Activated CD8-positive, alpha-beta T cell treated with anti-CD3 and anti-CD28 coated beads for 36 hours (primary cell): Measurements from ENCODE around the gene C6orf132. TPM values are rescaled to one million over a fixed set of nuclear protein-coding genes. Genes with fewer than 3 reads are reported as not detected.

Source experiments
- ATAC-seq: fragments of 200-7000 bp; cut with Tn5 transposase; one replicate; pipeline ENCODE4 v1.10.0; 2021; ENCODE audit warnings: mild to moderate bottlenecking, moderate library complexity
- CTCF ChIA-PET: fragments of 350-600 bp; sonication (Branson Sonifier 250); formaldehyde crosslinking; loops from one replicate; lab custom pipeline; 2021; ENCODE audit warnings: antibody characterized with exemption; lab: Charles Lee
- POLR2A ChIA-PET: fragments of 350-600 bp; sonication (Branson Sonifier 250); formaldehyde crosslinking; loops from one replicate; lab custom pipeline; 2021; ENCODE audit warnings: antibody characterized with exemption; lab: Charles Lee
- DNase-seq: peaks from one replicate; pipeline ENCODE4 v3.0.0-alpha.2; 2020
- H3K27ac Mint-ChIP-seq: one replicate; pipeline ENCODE4 v1.8.0; 2021; ENCODE audit warnings: mild to moderate bottlenecking, mixed read lengths
- H3K27me3 Mint-ChIP-seq: one replicate; pipeline ENCODE4 v1.8.0; 2021; ENCODE audit warnings: mixed read lengths
- H3K36me3 Mint-ChIP-seq: one replicate; pipeline ENCODE4 v1.8.0; 2021; ENCODE audit warnings: low read depth, mixed read lengths
- H3K4me1 Mint-ChIP-seq: one replicate; pipeline ENCODE4 v1.8.0; 2021; ENCODE audit warnings: low read depth, mixed read lengths
- H3K4me3 Mint-ChIP-seq: one replicate; pipeline ENCODE4 v1.8.0; 2021; ENCODE audit warnings: mild to moderate bottlenecking, moderate library complexity, mixed read lengths
- H3K9me3 Mint-ChIP-seq: one replicate; pipeline ENCODE4 v1.8.0; 2021; ENCODE audit warnings: mixed read lengths
- CTCF ChIP-seq: fragments of 200-600 bp; IDR thresholded peaks from one replicate; pipeline ENCODE4 v1.8.0; 2022; ENCODE audit warnings: antibody characterized with exemption, mild to moderate bottlenecking
- intact Hi-C: fragments of 100-400 bp; cut with micrococcal nuclease; formaldehyde crosslinking; loops from one replicate; pipeline ENCODE4 v1.10.0; 2022
- total RNA-seq, 2 experiments: library from RNA; stranded (reverse); gene quantifications; one replicate each; pipeline ENCODE4 v1.2.3, GENCODE V29; 2021

The C6orf132 gene
- total RNA-seq, 2 experiments from 2014 or later = 0.13 to 0.18 TPM

- Mint-ChIP-seq H3K27ac (no peak overlapping the region), H3K4me3 (no peak overlapping the region), H3K9me3 (no peaks in the 10 kb centered on the region), H3K27me3 (no peaks in the 10 kb centered on the region), H3K4me1 (peaks cover 19% of the 10 kb centered on the region), H3K36me3 (no peaks in the 10 kb centered on the region)
- ATAC-seq (no peak), DNase-seq (no peak)
- POLR2A ChIA-PET = interaction anchor here (0.8 to 1.4 kb wide), 2 partner anchors 9 to 308 kb away, joined by 3 to 4 read pairs; partner anchors contain the start of gene TOMM6
- CTCF ChIA-PET = interaction anchor here (1.1 to 3.6 kb wide), 4 partner anchors 8 to 311 kb away, joined by 3 to 20 read pairs (median 10); no protein-coding TSS in a partner anchor
- TF ChIP-seq CTCF = no peak
- intact Hi-C loops = no loop called here
Observed at GRCh38 chr6:42095776-42096541, 46.5 kb downstream of the C6orf132 start.

GRCh38 chr6:42095094-42095493, 47.3 kb downstream of the C6orf132 start:
- ATAC-seq (no peak), DNase-seq (no peak)
- TF ChIP-seq CTCF = no peak
- H3K9me3 Mint-ChIP-seq = no peaks in the 10 kb centered on the region
- ChIA-PET CTCF (interaction anchor here (0.6 to 3.6 kb wide), 4 partner anchors 9 to 525 kb away, joined by 4 to 20 read pairs (median 10); no protein-coding TSS in a partner anchor), POLR2A (interaction anchor here (1.4 kb wide), 1 partner anchor 10 kb away, joined by 3 read pairs; no protein-coding TSS in a partner anchor)
- no peaks in the 10 kb centered on the region for H3K27me3 Mint-ChIP-seq
- peaks cover 12% of the 10 kb centered on the region for H3K4me1 Mint-ChIP-seq
- no peak overlapping the region for H3K27ac Mint-ChIP-seq
- intact Hi-C loops = no loop called here
- no peaks in the 10 kb centered on the region for H3K36me3 Mint-ChIP-seq
- H3K4me3 Mint-ChIP-seq = no peak overlapping the region

GRCh38 chr6:42093582-42094329, 48.7 kb downstream of the C6orf132 start:
- Mint-ChIP-seq H3K4me3 (no peak overlapping the region), H3K27me3 (no peaks in the 10 kb centered on the region), H3K9me3 (no peaks in the 10 kb centered on the region), H3K36me3 (no peaks in the 10 kb centered on the region), H3K4me1 (peaks cover 6% of the 10 kb centered on the region), H3K27ac (no peak overlapping the region)
- ChIA-PET POLR2A (interaction anchor here (0.6 to 0.8 kb wide), 2 partner anchors 9 to 755 kb away, joined by 3 to 5 read pairs; no protein-coding TSS in a partner anchor), CTCF (interaction anchor here (1.0 to 7.1 kb wide), 4 partner anchors 10 to 121 kb away, joined by 3 to 50 read pairs (median 4); no protein-coding TSS in a partner anchor)
- no peak for DNase-seq
- no peak for ATAC-seq
- TF ChIP-seq CTCF = no peak
- intact Hi-C loops = no loop called here

GRCh38 chr6:42091718-42092023, 50.7 kb downstream of the C6orf132 start:
- no peak for ATAC-seq
- ChIA-PET POLR2A (interaction anchor here (0.8 kb wide), 1 partner anchor 9 kb away, joined by 3 read pairs; no protein-coding TSS in a partner anchor), CTCF (interaction anchor here (7.1 kb wide), 1 partner anchor 12 kb away, joined by 50 read pairs; no protein-coding TSS in a partner anchor)
- Mint-ChIP-seq H3K9me3 (no peaks in the 10 kb centered on the region), H3K4me1 (no peaks in the 10 kb centered on the region), H3K4me3 (no peak overlapping the region), H3K36me3 (no peaks in the 10 kb centered on the region), H3K27me3 (no peaks in the 10 kb centered on the region), H3K27ac (no peak overlapping the region)
- intact Hi-C loops = no loop called here
- DNase-seq = no peak
- TF ChIP-seq CTCF = no peak
